Measurements from ENCODE around the gene CABLES1.

The CABLES1 gene

GRCh38 chr18:23301972-23302371, 166.7 kb downstream of the CABLES1 start:
- DNase-seq (ENCODE audit: low read depth): no peak

- no peak for DNase-seq (ENCODE audit: low read depth)
These were observed 167.2 kb downstream of the CABLES1 start for GRCh38 chr18:23302511-23302850.

GRCh38 chr18:23302851-23303527, 167.7 kb downstream of the CABLES1 start:
- no peak for DNase-seq (ENCODE audit: low read depth)

GRCh38 chr18:23306822-23307221, 171.5 kb downstream of the CABLES1 start:
- no peak for DNase-seq (ENCODE audit: low read depth)

- DNase-seq (ENCODE audit: low read depth): no peak
These were observed 172.4 kb downstream of the CABLES1 start for GRCh38 chr18:23307567-23308295.
